Spleen (tissue), 7 donors: ENCODE measurements around the gene CNTNAP2.

ENCODE experiments used
- POLR2A ChIP-seq, 3 donors: fragments of 450-650 bp; IDR thresholded peaks; one replicate each; pipeline ENCODE4 v1.5.1; 2017; ENCODE audit warnings: antibody characterized with exemption in 3 of 3, mild to moderate bottlenecking in 1 of 3
- TF ChIP-seq, protein P1 (sequence below), 11 experiments: fragments of 200-600 bp in 7 of 11; fragments of 450-650 bp in 4 of 11; sonication (generic) in 4 of 11; IDR thresholded peaks in 8 of 11; conservative IDR thresholded peaks in 3 of 11; 1 replicate in 7 of 11; 2 replicates in 4 of 11; pipeline versions ENCODE4 v1.4.0 to v1.8.0; 2016 to 2021; ENCODE audit warnings: antibody characterized with exemption in 11 of 11, inconsistent platforms in 4 of 11, mild to moderate bottlenecking in 1 of 11
- donor health status: DM: no; HTN: no; CAD: no; lungs with moderate emphysema.
- donor health status: DM: no; HTN: no; CAD: no.
- donor health status: DM: no; HTN: no; CAD: no.

DNA sequence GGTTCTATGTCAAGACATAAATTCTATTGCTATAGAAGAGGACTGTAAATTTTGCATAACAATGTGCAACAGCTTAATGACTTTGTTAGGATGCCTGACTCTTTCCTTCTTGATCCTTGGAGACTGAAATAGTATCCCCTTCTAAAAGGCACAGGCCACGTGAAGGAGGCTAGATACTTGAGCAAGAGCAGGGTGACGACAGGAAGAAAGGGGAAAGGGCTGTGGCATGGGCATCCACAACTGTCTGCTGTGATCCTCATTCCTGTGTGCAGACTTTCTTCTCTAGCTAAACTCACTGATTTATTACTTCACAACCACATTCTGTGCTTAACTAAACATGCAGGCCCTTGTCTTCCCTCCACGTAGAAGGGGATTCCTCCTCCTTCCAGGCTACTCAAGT lies 1362.2 kb downstream of the CNTNAP2 start:
- TF ChIP-seq, protein P1, sequence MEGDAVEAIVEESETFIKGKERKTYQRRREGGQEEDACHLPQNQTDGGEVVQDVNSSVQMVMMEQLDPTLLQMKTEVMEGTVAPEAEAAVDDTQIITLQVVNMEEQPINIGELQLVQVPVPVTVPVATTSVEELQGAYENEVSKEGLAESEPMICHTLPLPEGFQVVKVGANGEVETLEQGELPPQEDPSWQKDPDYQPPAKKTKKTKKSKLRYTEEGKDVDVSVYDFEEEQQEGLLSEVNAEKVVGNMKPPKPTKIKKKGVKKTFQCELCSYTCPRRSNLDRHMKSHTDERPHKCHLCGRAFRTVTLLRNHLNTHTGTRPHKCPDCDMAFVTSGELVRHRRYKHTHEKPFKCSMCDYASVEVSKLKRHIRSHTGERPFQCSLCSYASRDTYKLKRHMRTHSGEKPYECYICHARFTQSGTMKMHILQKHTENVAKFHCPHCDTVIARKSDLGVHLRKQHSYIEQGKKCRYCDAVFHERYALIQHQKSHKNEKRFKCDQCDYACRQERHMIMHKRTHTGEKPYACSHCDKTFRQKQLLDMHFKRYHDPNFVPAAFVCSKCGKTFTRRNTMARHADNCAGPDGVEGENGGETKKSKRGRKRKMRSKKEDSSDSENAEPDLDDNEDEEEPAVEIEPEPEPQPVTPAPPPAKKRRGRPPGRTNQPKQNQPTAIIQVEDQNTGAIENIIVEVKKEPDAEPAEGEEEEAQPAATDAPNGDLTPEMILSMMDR (IDR thresholded peaks at IDR 0.05 in 8 of 11, conservative IDR thresholded peaks at IDR 0.05 in 3 of 11) = no peak
- no peak for TF ChIP-seq POLR2A (IDR thresholded peaks at IDR 0.05)
